Aorta (tissue), 5 donors: ENCODE data around the gene PDE10A. TPM values are rescaled to one million over a fixed set of nuclear protein-coding genes. Genes with fewer than 3 reads are reported as not detected.

Experiments used
- ATAC-seq: fragments of 200-7000 bp; cut with Tn5 transposase; one replicate; pipeline ENCODE4 v1.9.1; 2022; ENCODE audit warnings: moderate library complexity; ENCODE audit not compliant: low FRiP score
- DNase-seq, 2 donors: peaks; one replicate each; pipeline ENCODE4 v3.0.0-alpha.2; 2020
- H3K27ac ChIP-seq, 2 donors: one replicate each; pipeline ENCODE4 v1.5.1; 2013; ENCODE audit warnings: low read length in 2 of 2, mild to moderate bottlenecking in 2 of 2, moderate library complexity in 2 of 2, control low read depth in 1 of 2, inconsistent platforms in 1 of 2, low read depth in 1 of 2
- H3K27me3 ChIP-seq, 2 donors: one replicate each; pipeline ENCODE4 v1.6.1; 2013; ENCODE audit warnings: control low read depth in 1 of 2, low read length in 1 of 2, mild to moderate bottlenecking in 1 of 2, moderate library complexity in 1 of 2; ENCODE audit not compliant: insufficient read depth in 2 of 2, control insufficient read depth in 1 of 2
- H3K36me3 ChIP-seq, 2 donors: one replicate each; pipeline ENCODE4 v1.6.1; 2013; ENCODE audit warnings: control low read depth in 1 of 2, low read length in 1 of 2, mild to moderate bottlenecking in 1 of 2; ENCODE audit not compliant: insufficient read depth in 2 of 2, control insufficient read depth in 1 of 2
- H3K4me1 ChIP-seq, 2 donors: one replicate each; pipeline ENCODE4 v1.6.1; 2013; ENCODE audit warnings: low read length in 2 of 2, control low read depth in 1 of 2, mild to moderate bottlenecking in 1 of 2, moderate library complexity in 1 of 2; ENCODE audit not compliant: insufficient read depth in 2 of 2, control insufficient read depth in 1 of 2
- H3K4me3 ChIP-seq, 2 donors: one replicate each; pipeline ENCODE4 v1.5.1; 2013; ENCODE audit warnings: low read length in 2 of 2, control low read depth in 1 of 2, mild to moderate bottlenecking in 1 of 2
- H3K9me3 ChIP-seq: one replicate; pipeline ENCODE4 v1.6.1; 2013; ENCODE audit warnings: mild to moderate bottlenecking, low read length; ENCODE audit not compliant: control insufficient read depth
- WGBS, 2 donors: extraction: QIAGEN DNeasy Blood & Tissue Kit; methylation state at CpG; one replicate each; pipeline ENCODE4 v1.1.7; 2013; 5-methylcytosine and 5-hydroxymethylcytosine counted together
- intact Hi-C, 2 donors: fragments of 100-400 bp; cut with DNase I; formaldehyde crosslinking; loops; one replicate each; pipeline versions ENCODE4 v1.14.2 to v1.15.0; 2022
- polyA plus RNA-seq, 2 donors: library from polyadenylated mRNA; stranded (reverse); fragments of 200-250 nt; gene quantifications; one replicate each; pipeline ENCODE4 v1.2.3, GENCODE V29; 2013
- total RNA-seq, 2 donors: library from RNA; stranded (reverse); fragmentation: NEBNext Ultra II Directional; extraction: Animal tissue kit (Norgen Biotek cat#: 25700); gene quantifications; one replicate each; pipeline ENCODE4 v1.2.1, GENCODE V29; 2021
- donor health status: healthy with polysubstance abuse.
- donor health status: Bipolar disorder and iron deficiency.
- donor health status: DM: no; HTN: no; CAD: no.
- donor health status: DM: no; HTN: no; CAD: no.
- donor health status: DM: yes; HTN: yes; CAD: no.

The PDE10A gene
- total and polyA plus RNA-seq, 4 donors = 0.75 to 17.1 (median 6.2) TPM

- no peaks in the 10 kb centered on the region for H3K4me1 ChIP-seq
- WGBS, 2 donors = 62 to 78% methylated on average over 20 of the region's 20 CpGs
- no peak overlapping the region for H3K27ac ChIP-seq
- DNase-seq (no peak), ATAC-seq (no peak)
- H3K9me3 ChIP-seq = no peaks in the 10 kb centered on the region
- H3K4me3 ChIP-seq = no peak overlapping the region
- intact Hi-C loops = no loop called here
- H3K27me3 ChIP-seq = peaks cover 0 to 3% of the 10 kb centered on the region in 2 donors
- H3K36me3 ChIP-seq = no peaks in the 10 kb centered on the region
Observed at GRCh38 chr6:165674155-165675029, 11.4 kb upstream of the PDE10A start.

- no peak for DNase-seq
- Histone ChIP-seq H3K4me3 (no peak overlapping the region), H3K27ac (no peak overlapping the region), H3K36me3 (no peaks in the 10 kb centered on the region), H3K27me3 (peaks cover 4% of the 10 kb centered on the region in 2 donors), H3K4me1 (no peaks in the 10 kb centered on the region), H3K9me3 (no peaks in the 10 kb centered on the region)
- WGBS, 2 donors = 86 to 91% methylated on average over 6 of the region's 6 CpGs
- intact Hi-C loops = no loop called here
- no peak for ATAC-seq
Observed at GRCh38 chr6:165671222-165671768, 8.3 kb upstream of the PDE10A start.

DNA sequence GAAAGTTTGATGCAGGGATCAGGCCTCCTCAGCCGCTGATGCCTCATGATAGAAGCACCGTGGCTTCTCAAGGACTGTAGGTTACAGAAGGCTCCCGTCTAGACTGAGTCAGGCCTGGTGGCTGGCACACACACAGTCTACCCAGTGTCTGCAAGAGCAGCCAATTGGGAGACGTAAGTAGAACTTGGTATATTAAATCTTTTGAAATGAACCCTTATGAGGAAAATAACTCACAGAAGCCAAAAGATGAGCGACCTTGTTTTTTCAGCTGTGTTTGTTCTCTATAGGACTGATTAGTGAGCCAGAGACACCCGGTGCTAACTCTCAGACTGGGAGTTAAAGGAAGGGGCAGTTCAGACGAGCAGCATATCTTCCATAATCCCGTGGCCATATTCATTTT lies 5.9 kb upstream of the PDE10A start:
- H3K27me3 ChIP-seq = peaks cover 4% of the 10 kb centered on the region in 2 donors
- H3K36me3 ChIP-seq = no peaks in the 10 kb centered on the region
- no peaks in the 10 kb centered on the region for H3K9me3 ChIP-seq
- 84 to 85% methylated on average over 8 of the region's 8 CpGs for WGBS, 2 donors
- intact Hi-C loops = loop anchor here in 1 of 2 donors (10.0 kb wide), 1 partner anchor 176 kb away; no protein-coding TSS in a partner anchor
- ATAC-seq (no peak), DNase-seq (no peak)
- H3K27ac ChIP-seq = no peak overlapping the region
- no peak overlapping the region for H3K4me3 ChIP-seq
- no peaks in the 10 kb centered on the region for H3K4me1 ChIP-seq

DNA sequence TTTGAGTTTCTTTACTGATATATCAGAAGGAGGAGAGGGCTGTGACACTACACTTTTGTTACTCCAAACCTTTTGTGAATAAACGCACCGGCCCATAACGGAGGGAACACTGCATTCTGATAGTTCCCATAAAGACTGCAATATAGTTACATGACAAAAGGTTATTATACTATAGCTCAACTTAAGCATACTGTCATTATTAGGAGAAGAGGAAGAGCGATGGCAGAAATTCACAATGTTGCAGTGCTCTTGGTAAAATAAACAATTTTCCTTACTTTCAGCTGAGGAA lies 2.3 kb upstream of the PDE10A start:
- no peak overlapping the region for H3K27ac ChIP-seq
- no peaks in the 10 kb centered on the region for H3K9me3 ChIP-seq
- 33 to 40% methylated on average over 4 of the region's 4 CpGs for WGBS, 2 donors
- intact Hi-C loops = loop anchor here in 1 of 2 donors (10.0 kb wide), 1 partner anchor 179 kb away; no protein-coding TSS in a partner anchor
- ATAC-seq (no peak), DNase-seq (no peak)
- H3K36me3 ChIP-seq = no peaks in the 10 kb centered on the region
- H3K4me3 ChIP-seq = no peak overlapping the region
- H3K27me3 ChIP-seq = peaks cover 2 to 4% of the 10 kb centered on the region in 2 donors
- no peaks in the 10 kb centered on the region for H3K4me1 ChIP-seq

GRCh38 chr6:165664559-165665383 lies 1.7 kb upstream of the PDE10A start:
- WGBS, 2 donors = 17% methylated on average over 25 of the region's 25 CpGs
- ATAC-seq = no peak
- H3K9me3 ChIP-seq = no peaks in the 10 kb centered on the region
- H3K4me3 ChIP-seq = no peak overlapping the region
- DNase-seq = no peak
- no peaks in the 10 kb centered on the region for H3K36me3 ChIP-seq
- intact Hi-C loops = loop anchor here in 1 of 2 donors (5.0 to 10.0 kb wide), 2 partner anchors 38 to 180 kb away; no protein-coding TSS in a partner anchor
- no peaks in the 10 kb centered on the region for H3K4me1 ChIP-seq
- no peak overlapping the region for H3K27ac ChIP-seq
- peaks cover 2 to 4% of the 10 kb centered on the region in 2 donors for H3K27me3 ChIP-seq

DNA sequence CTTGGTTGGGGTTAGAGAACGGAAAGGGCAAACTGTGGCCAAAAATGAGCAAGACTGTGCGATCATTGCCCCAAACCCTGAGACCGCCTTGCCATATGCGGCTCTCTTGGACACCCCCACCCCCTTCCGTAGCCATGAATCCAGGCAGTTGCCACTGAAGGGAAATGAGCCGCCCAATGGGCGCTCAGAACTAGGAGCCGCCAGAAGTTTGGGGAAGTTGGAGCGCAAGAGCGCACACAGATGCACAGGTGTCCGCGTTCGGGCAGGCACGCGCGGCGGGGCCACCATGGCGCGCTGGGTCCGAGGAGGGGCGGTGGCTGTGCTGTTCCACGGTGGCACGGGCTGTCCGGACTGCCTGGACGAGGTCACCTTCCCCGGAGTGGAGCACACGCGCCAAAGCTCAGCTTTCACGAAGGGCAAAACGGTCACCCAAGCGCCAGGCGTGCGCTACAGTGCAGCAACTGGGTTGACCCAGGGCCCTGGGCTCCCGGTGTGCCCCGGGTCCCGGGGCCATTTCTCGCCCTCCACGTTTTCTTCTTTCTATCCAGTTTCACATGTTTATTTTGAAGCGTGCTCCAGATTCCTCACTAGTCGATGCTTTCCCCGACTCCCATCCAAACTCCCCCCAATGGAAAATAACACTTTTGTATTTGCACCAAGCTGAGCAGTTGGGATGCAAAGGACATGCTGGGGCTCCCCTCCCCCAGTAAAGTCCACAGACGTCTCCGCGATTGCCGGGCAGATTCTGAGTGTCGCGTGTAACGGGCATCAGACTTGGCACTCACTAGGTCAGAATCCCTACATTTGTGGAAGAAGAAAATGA lies 906 bp upstream of the PDE10A start:
- no peak overlapping the region for H3K27ac ChIP-seq
- WGBS, 2 donors = 1 to 2% methylated on average over 48 of the region's 48 CpGs
- no peaks in the 10 kb centered on the region for H3K9me3 ChIP-seq
- intact Hi-C loops = loop anchor here in 1 of 2 donors (5.0 to 10.0 kb wide), 2 partner anchors 38 to 181 kb away; no protein-coding TSS in a partner anchor
- no peak overlapping the region for H3K4me3 ChIP-seq
- peaks cover 1 to 4% of the 10 kb centered on the region in 2 donors for H3K27me3 ChIP-seq
- H3K36me3 ChIP-seq = no peaks in the 10 kb centered on the region
- ATAC-seq (peak; percentile 11), DNase-seq (no peak)
- no peaks in the 10 kb centered on the region for H3K4me1 ChIP-seq

- WGBS, 2 donors = 0 to 1% methylated on average over 22 of the region's 22 CpGs
- H3K27me3 ChIP-seq = peaks cover 1 to 4% of the 10 kb centered on the region in 2 donors
- no peaks in the 10 kb centered on the region for H3K4me1 ChIP-seq
- intact Hi-C loops = loop anchor here in 1 of 2 donors (5.0 to 10.0 kb wide), 2 partner anchors 39 to 181 kb away; no protein-coding TSS in a partner anchor
- H3K27ac ChIP-seq = no peak overlapping the region
- H3K9me3 ChIP-seq = no peaks in the 10 kb centered on the region
- peak overlapping the region; percentile 64 to 88 for H3K4me3 ChIP-seq
- DNase-seq (peak; percentile 64 to 74), ATAC-seq (peak; percentile 26)
- no peaks in the 10 kb centered on the region for H3K36me3 ChIP-seq
Observed at GRCh38 chr6:165663377-165663735, 315 bp upstream of the PDE10A start.
